ENCODE measurements around the gene ERVFRD-1. TPM values are rescaled to one million over a fixed set of nuclear protein-coding genes. Genes with fewer than 3 reads are reported as not detected.
A peak's percentile ranks its signal among the peaks of the same experiment; 100 is the strongest.

ERVFRD-1 gene
- total and polyA plus RNA-seq, 2 of the 13 experiments (the other 11 are each of a cell fraction or from before 2014, with no cell fraction given), result not detected

DNA sequence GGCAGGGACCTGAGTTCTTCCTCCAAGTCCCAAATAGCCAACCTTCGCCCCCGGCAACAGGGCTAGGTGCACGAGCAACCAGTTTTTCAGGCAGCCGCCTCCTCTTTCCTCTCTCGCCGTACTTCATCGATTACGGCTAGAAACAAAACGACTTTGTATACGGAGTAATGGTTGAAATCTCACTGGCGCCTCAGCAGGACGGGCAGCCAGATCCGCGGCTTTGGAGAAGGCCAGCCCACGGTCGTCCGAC lies 18.2 kb downstream of the ERVFRD-1 start (continued):
- TF ChIP-seq PAXIP1 (CRISPR knock-in tag; conservative IDR thresholded peaks at IDR 0.05) (no peak), PHF20 (CRISPR knock-in tag; IDR thresholded peaks at IDR 0.05) (no peak), ZNF232 (CRISPR knock-in tag; IDR thresholded peaks at IDR 0.05; ENCODE audit: borderline replicate concordance) (no peak), ZNF724P (CRISPR knock-in tag; IDR thresholded peaks at IDR 0.05; ENCODE audit: borderline replicate concordance) (no peak; the same call in 1 of the 2 replicates), AFF4 (CRISPR knock-in tag; IDR thresholded peaks at IDR 0.05) (no peak), PAX8 (CRISPR knock-in tag; IDR thresholded peaks at IDR 0.05; ENCODE audit: borderline replicate concordance) (no peak), ZBTB14 (CRISPR knock-in tag; IDR thresholded peaks at IDR 0.05) (no peak), HDAC6 (IDR thresholded peaks at IDR 0.05; ENCODE audit: low read depth, low read length) (no peak), ZNF605 (CRISPR knock-in tag; IDR thresholded peaks at IDR 0.05) (peak; percentile 93), THYN1 (CRISPR knock-in tag; IDR thresholded peaks at IDR 0.05; ENCODE audit: borderline replicate concordance, low read depth) (no peak), ZBTB7B (CRISPR knock-in tag; IDR thresholded peaks at IDR 0.05) (no peak), DNMT1 (CRISPR knock-in tag; IDR thresholded peaks at IDR 0.05) (no peak), HOXA7 (CRISPR knock-in tag; IDR thresholded peaks at IDR 0.05) (no peak), RFXAP (CRISPR knock-in tag; IDR thresholded peaks at IDR 0.05; ENCODE audit: borderline replicate concordance) (no peak), ATF7-NPFF (CRISPR knock-in tag; IDR thresholded peaks at IDR 0.05; ENCODE audit: low read depth) (no peak), ZNF382 (CRISPR knock-in tag; IDR thresholded peaks at IDR 0.05; ENCODE audit: borderline replicate concordance) (no peak), ZNF124 (CRISPR knock-in tag; IDR thresholded peaks at IDR 0.05) (no peak), NCOA2 (CRISPR knock-in tag; IDR thresholded peaks at IDR 0.05) (no peak; the same call in 1 of the 2 replicates), ZNF703 (CRISPR knock-in tag; IDR thresholded peaks at IDR 0.05; ENCODE audit: borderline replicate concordance) (no peak; the same call in 1 of the 2 replicates), ZNF839 (CRISPR knock-in tag; IDR thresholded peaks at IDR 0.05; ENCODE audit: borderline replicate concordance) (no peak)
- TF ChIP-seq, protein P1, sequence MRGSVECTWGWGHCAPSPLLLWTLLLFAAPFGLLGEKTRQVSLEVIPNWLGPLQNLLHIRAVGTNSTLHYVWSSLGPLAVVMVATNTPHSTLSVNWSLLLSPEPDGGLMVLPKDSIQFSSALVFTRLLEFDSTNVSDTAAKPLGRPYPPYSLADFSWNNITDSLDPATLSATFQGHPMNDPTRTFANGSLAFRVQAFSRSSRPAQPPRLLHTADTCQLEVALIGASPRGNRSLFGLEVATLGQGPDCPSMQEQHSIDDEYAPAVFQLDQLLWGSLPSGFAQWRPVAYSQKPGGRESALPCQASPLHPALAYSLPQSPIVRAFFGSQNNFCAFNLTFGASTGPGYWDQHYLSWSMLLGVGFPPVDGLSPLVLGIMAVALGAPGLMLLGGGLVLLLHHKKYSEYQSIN (CRISPR knock-in tag; IDR thresholded peaks at IDR 0.05; ENCODE audit: borderline replicate concordance), result no peak

Measured in HepG2 (cell line).